Middle frontal gyrus (tissue), 1 donor: ENCODE measurements around the gene PCDHA1.
"Not testable (repeated sequence)": the region's sequence is repeated elsewhere in the genome, so short reads cannot be mapped to it uniquely, and the experiment has no call there.

Source experiments
- DNase-seq: peaks from one replicate; pipeline ENCODE4 v3.0.0-alpha.2; 2015; ENCODE audit warnings: low spot score; ENCODE audit errors: extremely low spot score

Gene PCDHA1

GRCh38 chr5:140785905-140786686 lies at the start of gene PCDHA1:
PCDHA1 (plus strand) TSS chr5:140786140.
- no peak for DNase-seq

GRCh38 chr5:140737486-140737885 lies 48.5 kb upstream of the PCDHA1 start:
- DNase-seq = no peak

- no peak for DNase-seq
These were observed 44.0 kb upstream of the PCDHA1 start for GRCh38 chr5:140741967-140742366.

GRCh38 chr5:140753561-140753960 lies 32.4 kb upstream of the PCDHA1 start:
- no peak for DNase-seq

GRCh38 chr5:140764177-140764973 lies 21.6 kb upstream of the PCDHA1 start:
- DNase-seq = no peak

GRCh38 chr5:140767444-140767843 lies 18.5 kb upstream of the PCDHA1 start:
- DNase-seq = no peak

GRCh38 chr5:140780512-140780911 lies 5.4 kb upstream of the PCDHA1 start:
- DNase-seq = no peak

GRCh38 chr5:140787422-140787821 lies 1.5 kb downstream of the PCDHA1 start:
- not testable (repeated sequence) for DNase-seq

GRCh38 chr5:140787849-140788504 lies 2.0 kb downstream of the PCDHA1 start:
- not testable (repeated sequence) for DNase-seq

- DNase-seq = no peak
These were observed 5.1 kb downstream of the PCDHA1 start for GRCh38 chr5:140791089-140791488.

GRCh38 chr5:140794595-140795258 lies 8.8 kb downstream of the PCDHA1 start, which contains the start of gene PCDHA2:
PCDHA2 (plus strand) TSS chr5:140794852.
- DNase-seq = no peak

GRCh38 chr5:140795259-140795641 lies 9.3 kb downstream of the PCDHA1 start:
- no peak for DNase-seq

- DNase-seq = not testable (repeated sequence)
These were observed 10.3 kb downstream of the PCDHA1 start for GRCh38 chr5:140796072-140796717.

GRCh38 chr5:140796718-140797095 lies 10.8 kb downstream of the PCDHA1 start:
- DNase-seq = no peak

GRCh38 chr5:140800816-140801493 lies 15.0 kb downstream of the PCDHA1 start, which contains the start of gene PCDHA3:
PCDHA3 (plus strand) TSS chr5:140801057.
- DNase-seq = no peak

GRCh38 chr5:140801494-140801841 lies 15.5 kb downstream of the PCDHA1 start:
- no peak for DNase-seq

GRCh38 chr5:140802381-140802780 lies 16.4 kb downstream of the PCDHA1 start:
- DNase-seq = not testable (repeated sequence)

GRCh38 chr5:140802781-140803271 lies 16.9 kb downstream of the PCDHA1 start:
- DNase-seq = no peak

GRCh38 chr5:140806834-140807775 lies 21.2 kb downstream of the PCDHA1 start, which contains the start of gene PCDHA4:
PCDHA4 (plus strand) TSS chr5:140807068.
- DNase-seq = no peak
